Measurements from ENCODE around the gene WNK4. TPM values are rescaled to one million over a fixed set of nuclear protein-coding genes. Genes with fewer than 3 reads are reported as not detected.
"Not testable (repeated sequence)": the region's sequence is repeated elsewhere in the genome, so short reads cannot be mapped to it uniquely, and the experiment has no call there.

WNK4 gene
- polyA plus RNA-seq, 2 donors: 6.7 to 12.8 TPM

DNA sequence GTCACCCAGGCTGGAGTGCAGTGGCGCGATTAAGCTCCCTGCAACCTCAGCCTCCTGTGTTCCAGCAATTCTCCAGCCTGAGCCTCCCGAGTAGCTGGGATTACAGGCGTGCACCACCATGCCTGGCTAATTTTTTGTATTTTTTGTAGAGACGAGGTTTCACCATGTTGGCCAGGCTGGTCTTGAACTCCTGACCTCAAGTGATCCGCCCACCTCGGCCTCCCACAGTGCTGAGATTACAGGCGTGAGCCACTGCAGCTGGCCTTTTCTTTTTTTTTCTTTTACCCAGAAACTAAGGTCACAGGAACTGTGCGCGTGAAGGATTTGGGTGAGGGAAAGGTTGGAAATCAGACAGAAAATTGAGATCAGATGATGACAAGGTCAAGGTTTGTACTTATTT is 10.4 kb upstream of the WNK4 start:
- 73 to 75% methylated on average over 10 of the region's 10 CpGs for WGBS, 2 donors

DNA sequence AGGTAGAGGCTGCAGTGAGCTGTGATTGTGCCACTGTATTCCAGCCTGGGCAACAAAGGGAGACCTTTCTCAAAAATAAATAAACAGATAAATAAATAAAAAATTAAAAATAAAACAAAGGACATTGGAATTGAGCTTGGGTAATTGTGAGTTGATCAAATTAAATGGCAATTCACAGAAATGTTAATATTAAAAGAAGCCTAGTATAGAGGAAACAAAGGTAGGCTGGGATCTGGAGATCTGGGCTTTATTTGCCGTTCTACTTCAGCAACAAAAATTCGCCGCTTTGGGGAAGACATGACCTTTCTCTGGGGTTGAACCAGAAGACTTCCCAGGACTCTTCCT is 7.5 kb upstream of the WNK4 start:
- Histone ChIP-seq H3K27ac (ENCODE audit: low read depth in 2 of 2, low read length in 1 of 2) (peak overlapping the region; percentile 89 to 96), H3K36me3 (ENCODE audit: control insufficient read depth in 2 of 2, insufficient read depth in 2 of 2, low read length in 1 of 2) (peaks cover 0 to 7% of the 10 kb centered on the region in 2 donors), H3K4me1 (ENCODE audit: control insufficient read depth in 2 of 2, insufficient read depth in 2 of 2, low read length in 1 of 2) (peaks cover 0 to 2% of the 10 kb centered on the region in 2 donors), H3K4me3 (ENCODE audit: low read depth in 1 of 2, low read length in 2 of 2) (peak overlapping the region; percentile 96 to 98), H3K27me3 (ENCODE audit: control insufficient read depth in 1 of 2, insufficient read depth in 2 of 2, low read length in 2 of 2) (no peaks in the 10 kb centered on the region), H3K9me3 (ENCODE audit: control insufficient read depth in 2 of 2, insufficient read depth in 1 of 2, low read depth in 1 of 2, low read length in 1 of 2) (no peaks in the 10 kb centered on the region)
- 3 to 4% methylated on average over 3 of the region's 3 CpGs for WGBS, 2 donors

More for the DNA sequence above, 10.4 kb upstream of the WNK4 start:
- H3K27ac ChIP-seq (ENCODE audit: low read depth in 2 of 2, low read length in 1 of 2); H3K36me3 ChIP-seq (ENCODE audit: control insufficient read depth in 2 of 2, insufficient read depth in 2 of 2, low read length in 1 of 2); H3K4me1 ChIP-seq (ENCODE audit: control insufficient read depth in 2 of 2, insufficient read depth in 2 of 2, low read length in 1 of 2); H3K27me3 ChIP-seq (ENCODE audit: control insufficient read depth in 1 of 2, insufficient read depth in 2 of 2, low read length in 2 of 2); H3K4me3 ChIP-seq (ENCODE audit: low read depth in 1 of 2, low read length in 2 of 2); H3K9me3 ChIP-seq (ENCODE audit: control insufficient read depth in 2 of 2, insufficient read depth in 1 of 2, low read depth in 1 of 2, low read length in 1 of 2): not testable (repeated sequence)

DNA sequence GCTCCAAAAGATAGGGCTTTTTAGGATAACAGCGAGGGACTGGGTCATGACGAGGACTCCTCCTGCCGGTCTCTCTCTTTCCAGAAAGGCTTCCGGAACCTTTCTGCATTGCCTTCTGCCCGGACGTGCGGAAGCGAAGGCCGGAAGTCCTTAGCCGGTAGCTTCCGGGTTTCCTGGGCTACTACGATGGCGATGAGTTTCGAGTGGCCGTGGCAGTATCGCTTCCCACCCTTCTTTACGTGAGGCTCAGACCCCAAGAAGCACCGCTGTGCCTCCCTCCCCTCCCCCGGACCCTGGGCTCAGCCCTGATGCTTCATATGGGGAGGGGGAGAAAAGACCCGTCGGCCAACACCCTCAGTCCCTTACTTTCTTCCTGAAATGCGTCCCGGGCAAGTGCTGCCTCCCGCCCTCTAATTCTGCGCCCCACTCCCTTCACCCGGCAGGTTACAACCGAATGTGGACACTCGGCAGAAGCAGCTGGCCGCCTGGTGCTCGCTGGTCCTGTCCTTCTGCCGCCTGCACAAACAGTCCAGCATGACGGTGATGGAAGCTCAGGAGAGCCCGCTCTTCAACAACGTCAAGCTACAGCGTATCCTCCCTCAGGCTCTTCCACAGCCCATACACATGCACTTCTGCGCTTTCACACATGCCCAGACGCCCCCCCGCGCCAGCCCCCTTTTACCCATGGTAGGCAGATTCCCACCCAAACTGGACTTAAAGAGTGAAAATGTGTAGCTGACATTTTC is 6.9 kb upstream of the WNK4 start, which contains the start of gene VPS25:
Gene VPS25 (plus strand): TSS at position 160 of the 746 bp plus-strand sequence. CDS start 27 bp downstream, at position 187.
- Histone ChIP-seq H3K36me3 (ENCODE audit: control insufficient read depth in 2 of 2, insufficient read depth in 2 of 2, low read length in 1 of 2) (peaks cover under 1 to 7% of the 10 kb centered on the region in 2 donors), H3K27me3 (ENCODE audit: control insufficient read depth in 1 of 2, insufficient read depth in 2 of 2, low read length in 2 of 2) (no peaks in the 10 kb centered on the region), H3K27ac (ENCODE audit: low read depth in 2 of 2, low read length in 1 of 2) (peak within 1 kb of the TSS; percentile 89 to 96), H3K9me3 (ENCODE audit: control insufficient read depth in 2 of 2, insufficient read depth in 1 of 2, low read depth in 1 of 2, low read length in 1 of 2) (no peaks in the 10 kb centered on the region), H3K4me3 (ENCODE audit: low read depth in 1 of 2, low read length in 2 of 2) (peak within 1 kb of the TSS; percentile 96 to 98), H3K4me1 (ENCODE audit: control insufficient read depth in 2 of 2, insufficient read depth in 2 of 2, low read length in 1 of 2) (peaks cover 0 to 2% of the 10 kb centered on the region in 2 donors)
- 0 to 1% methylated on average over 39 of the region's 39 CpGs for WGBS, 2 donors

DNA sequence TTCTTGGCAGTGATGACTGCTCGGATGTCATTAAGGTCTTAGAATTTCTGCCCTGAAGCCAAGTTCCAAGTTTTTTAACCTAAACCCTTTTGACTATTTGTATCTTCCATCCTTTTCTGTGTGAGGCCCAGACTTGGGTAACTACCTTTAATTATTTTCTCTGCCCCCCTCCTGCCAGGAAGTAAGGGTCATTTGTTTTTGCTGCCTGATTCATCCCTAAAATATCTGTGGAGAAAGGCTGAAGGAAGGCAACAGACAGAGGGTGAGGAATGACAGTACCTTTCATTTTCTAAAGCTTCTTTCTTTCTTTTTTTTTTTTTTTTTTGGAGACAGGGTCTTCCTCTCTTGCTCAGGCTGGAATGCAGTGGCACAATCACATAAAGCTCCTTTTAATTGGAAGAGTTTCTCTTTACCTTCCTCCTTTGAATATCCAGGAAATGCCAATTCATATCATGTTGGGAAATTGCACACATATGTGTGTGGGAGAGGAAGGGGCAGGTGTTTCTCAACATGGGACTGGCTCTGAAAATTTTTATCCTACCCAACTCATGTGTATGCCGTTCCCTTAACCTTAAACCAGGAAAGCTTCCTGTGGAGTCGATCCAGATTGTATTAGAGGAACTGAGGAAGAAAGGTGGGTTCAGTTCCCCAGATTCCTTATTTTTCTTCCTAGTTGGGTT is 6.2 kb upstream of the WNK4 start:
- Histone ChIP-seq H3K27me3 (ENCODE audit: control insufficient read depth in 1 of 2, insufficient read depth in 2 of 2, low read length in 2 of 2) (no peaks in the 10 kb centered on the region), H3K27ac (ENCODE audit: low read depth in 2 of 2, low read length in 1 of 2) (peak overlapping the region in 1 of 2 donors; percentile 89), H3K4me3 (ENCODE audit: low read depth in 1 of 2, low read length in 2 of 2) (peak overlapping the region; percentile 96 to 98), H3K4me1 (ENCODE audit: control insufficient read depth in 2 of 2, insufficient read depth in 2 of 2, low read length in 1 of 2) (peaks cover 0 to 2% of the 10 kb centered on the region in 2 donors), H3K36me3 (ENCODE audit: control insufficient read depth in 2 of 2, insufficient read depth in 2 of 2, low read length in 1 of 2) (peaks cover 5 to 13% of the 10 kb centered on the region in 2 donors), H3K9me3 (ENCODE audit: control insufficient read depth in 2 of 2, insufficient read depth in 1 of 2, low read depth in 1 of 2, low read length in 1 of 2) (no peaks in the 10 kb centered on the region)
- 62 to 73% methylated on average over 3 of the region's 3 CpGs for WGBS, 2 donors

DNA sequence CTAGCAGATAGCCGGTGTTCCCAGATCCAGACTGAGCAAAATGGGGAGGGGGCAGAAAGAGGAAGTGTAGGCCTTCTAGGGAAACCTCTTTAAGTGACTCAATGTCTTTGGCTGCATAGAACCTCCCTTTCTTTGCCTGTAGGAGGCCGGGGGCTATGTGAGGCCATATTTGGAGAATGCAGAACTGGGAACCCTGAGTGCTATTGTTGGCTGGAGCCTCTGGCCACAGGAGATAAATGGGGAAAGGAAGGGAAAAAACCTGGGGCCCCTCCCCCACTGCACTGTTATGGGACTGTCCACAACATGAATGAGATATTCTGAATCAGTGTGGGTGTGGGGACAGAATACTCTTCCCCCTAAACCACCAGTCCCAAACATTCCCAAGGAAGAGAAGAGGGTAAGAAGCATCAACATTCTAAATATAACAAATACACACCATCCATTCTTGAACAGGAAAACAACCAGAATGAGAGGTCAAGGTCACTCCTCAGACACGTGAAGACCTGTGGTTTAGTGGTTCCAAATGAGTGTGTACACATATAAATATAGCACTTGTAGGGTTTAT is 4.8 kb upstream of the WNK4 start:
- Histone ChIP-seq H3K27me3 (ENCODE audit: control insufficient read depth in 1 of 2, insufficient read depth in 2 of 2, low read length in 2 of 2) (no peaks in the 10 kb centered on the region), H3K4me3 (ENCODE audit: low read depth in 1 of 2, low read length in 2 of 2) (no peak overlapping the region), H3K4me1 (ENCODE audit: control insufficient read depth in 2 of 2, insufficient read depth in 2 of 2, low read length in 1 of 2) (peaks cover 1 to 2% of the 10 kb centered on the region in 2 donors), H3K9me3 (ENCODE audit: control insufficient read depth in 2 of 2, insufficient read depth in 1 of 2, low read depth in 1 of 2, low read length in 1 of 2) (no peaks in the 10 kb centered on the region), H3K27ac (ENCODE audit: low read depth in 2 of 2, low read length in 1 of 2) (no peak overlapping the region), H3K36me3 (ENCODE audit: control insufficient read depth in 2 of 2, insufficient read depth in 2 of 2, low read length in 1 of 2) (peaks cover 5 to 15% of the 10 kb centered on the region in 2 donors)
- WGBS, 2 donors: 73 to 75% methylated on average over 3 of the region's 3 CpGs

DNA sequence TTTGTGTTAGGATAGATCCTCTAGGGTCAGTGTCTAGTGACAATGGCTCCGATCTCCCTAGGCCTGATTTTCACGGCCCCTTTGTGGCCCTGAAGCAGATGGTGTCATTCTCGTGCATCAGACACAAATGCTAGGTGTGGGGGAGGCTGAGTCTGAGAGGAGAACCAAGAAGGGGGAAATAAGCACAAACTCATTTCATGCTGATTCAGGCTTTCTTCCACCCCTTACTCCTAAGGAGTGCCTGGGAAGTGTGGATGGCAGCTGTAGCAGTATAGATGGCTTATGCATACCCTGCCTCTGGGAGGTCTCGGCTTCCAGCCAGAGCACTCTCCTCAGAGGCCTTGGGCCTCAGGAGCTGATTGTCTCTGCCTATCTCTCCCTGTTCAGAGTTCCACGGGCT is 1.8 kb upstream of the WNK4 start:
- Histone ChIP-seq H3K27ac (ENCODE audit: low read depth in 2 of 2, low read length in 1 of 2) (no peak overlapping the region), H3K4me3 (ENCODE audit: low read depth in 1 of 2, low read length in 2 of 2) (no peak overlapping the region), H3K36me3 (ENCODE audit: control insufficient read depth in 2 of 2, insufficient read depth in 2 of 2, low read length in 1 of 2) (peaks cover 5 to 15% of the 10 kb centered on the region in 2 donors), H3K27me3 (ENCODE audit: control insufficient read depth in 1 of 2, insufficient read depth in 2 of 2, low read length in 2 of 2) (peaks cover 0 to 20% of the 10 kb centered on the region in 2 donors), H3K9me3 (ENCODE audit: control insufficient read depth in 2 of 2, insufficient read depth in 1 of 2, low read depth in 1 of 2, low read length in 1 of 2) (no peaks in the 10 kb centered on the region), H3K4me1 (ENCODE audit: control insufficient read depth in 2 of 2, insufficient read depth in 2 of 2, low read length in 1 of 2) (peaks cover 2 to 13% of the 10 kb centered on the region in 2 donors)
- 87 to 89% methylated on average over 5 of the region's 5 CpGs for WGBS, 2 donors

DNA sequence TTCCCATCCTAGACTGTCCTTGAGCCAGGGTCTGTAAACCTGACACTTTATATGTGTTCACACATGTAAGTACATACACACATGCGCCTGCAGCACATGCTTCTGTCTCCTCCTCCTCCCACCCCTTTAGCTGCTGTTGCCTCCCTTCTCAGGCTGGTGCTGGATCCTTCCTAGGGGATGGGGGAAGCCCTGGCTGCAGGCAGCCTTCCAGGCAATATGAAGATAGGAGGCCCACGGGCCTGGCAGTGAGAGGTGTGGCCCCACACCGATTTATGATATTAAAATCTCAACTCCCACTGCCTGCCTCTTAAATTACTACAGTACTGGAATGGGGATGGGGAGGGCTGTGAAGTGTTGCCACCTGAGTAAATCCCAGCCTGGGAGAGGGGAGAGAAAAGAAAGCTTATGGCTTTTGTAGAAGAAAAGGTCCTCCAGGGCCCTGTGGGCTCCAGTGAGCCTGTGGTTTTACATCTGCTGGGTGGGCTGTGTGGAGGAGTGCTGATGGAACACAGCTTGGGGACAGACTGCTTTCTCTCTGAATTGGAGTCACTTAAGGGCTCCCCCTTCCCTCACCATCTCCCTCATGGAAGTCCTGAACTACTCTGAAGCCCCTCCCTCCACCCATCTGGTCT is 990 bp upstream of the WNK4 start:
- Histone ChIP-seq H3K36me3 (ENCODE audit: control insufficient read depth in 2 of 2, insufficient read depth in 2 of 2, low read length in 1 of 2) (peaks cover 5 to 15% of the 10 kb centered on the region in 2 donors), H3K27me3 (ENCODE audit: control insufficient read depth in 1 of 2, insufficient read depth in 2 of 2, low read length in 2 of 2) (peaks cover 0 to 20% of the 10 kb centered on the region in 2 donors), H3K27ac (ENCODE audit: low read depth in 2 of 2, low read length in 1 of 2) (no peak overlapping the region), H3K4me3 (ENCODE audit: low read depth in 1 of 2, low read length in 2 of 2) (no peak overlapping the region), H3K9me3 (ENCODE audit: control insufficient read depth in 2 of 2, insufficient read depth in 1 of 2, low read depth in 1 of 2, low read length in 1 of 2) (no peaks in the 10 kb centered on the region), H3K4me1 (ENCODE audit: control insufficient read depth in 2 of 2, insufficient read depth in 2 of 2, low read length in 1 of 2) (peaks cover under 1 to 17% of the 10 kb centered on the region in 2 donors)
- 73% methylated on average over 3 of the region's 3 CpGs for WGBS, 2 donors

DNA sequence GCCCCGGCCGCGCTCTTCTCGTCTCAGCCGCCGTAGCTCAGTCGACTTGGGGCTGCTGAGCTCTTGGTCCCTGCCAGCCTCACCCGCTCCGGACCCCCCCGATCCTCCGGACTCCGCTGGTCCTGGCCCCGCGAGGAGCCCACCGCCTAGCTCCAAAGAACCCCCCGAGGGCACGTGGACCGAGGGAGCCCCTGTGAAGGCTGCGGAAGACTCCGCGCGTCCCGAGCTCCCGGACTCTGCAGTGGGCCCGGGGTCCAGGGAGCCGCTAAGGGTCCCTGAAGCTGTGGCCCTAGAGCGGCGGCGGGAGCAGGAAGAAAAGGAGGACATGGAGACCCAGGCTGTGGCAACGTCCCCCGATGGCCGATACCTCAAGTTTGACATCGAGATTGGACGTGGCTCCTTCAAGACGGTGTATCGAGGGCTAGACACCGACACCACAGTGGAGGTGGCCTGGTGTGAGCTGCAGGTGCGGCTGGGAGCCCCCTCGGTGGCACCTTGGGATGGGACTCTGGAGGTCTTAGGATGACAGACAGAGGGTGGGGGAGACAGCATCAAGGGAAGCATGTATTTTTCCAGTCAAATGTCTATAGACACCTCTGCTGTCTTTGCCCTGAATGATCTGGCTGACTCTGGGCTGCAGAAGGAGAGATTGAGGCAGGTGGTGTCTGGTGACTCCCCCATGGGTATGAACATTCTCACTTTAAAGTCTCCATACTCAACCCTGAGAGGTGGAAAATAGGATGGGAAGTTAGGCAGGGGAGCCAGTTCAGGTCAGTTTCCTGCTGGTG is 635 bp downstream of the WNK4 start:
- Histone ChIP-seq H3K4me1 (ENCODE audit: control insufficient read depth in 2 of 2, insufficient read depth in 2 of 2, low read length in 1 of 2) (peaks cover 4 to 23% of the 10 kb centered on the region in 2 donors), H3K9me3 (ENCODE audit: control insufficient read depth in 2 of 2, insufficient read depth in 1 of 2, low read depth in 1 of 2, low read length in 1 of 2) (no peaks in the 10 kb centered on the region), H3K27me3 (ENCODE audit: control insufficient read depth in 1 of 2, insufficient read depth in 2 of 2, low read length in 2 of 2) (peaks cover 0 to 30% of the 10 kb centered on the region in 2 donors), H3K36me3 (ENCODE audit: control insufficient read depth in 2 of 2, insufficient read depth in 2 of 2, low read length in 1 of 2) (peaks cover 5 to 10% of the 10 kb centered on the region in 2 donors), H3K27ac (ENCODE audit: low read depth in 2 of 2, low read length in 1 of 2) (peak overlapping the region in 1 of 2 donors; percentile 54), H3K4me3 (ENCODE audit: low read depth in 1 of 2, low read length in 2 of 2) (peak overlapping the region; percentile 54 to 60)
- 8 to 9% methylated on average over 39 of the region's 39 CpGs for WGBS, 2 donors

Data from esophagus (tissue), 2 donors.